Left kidney (tissue), 2 donors: ENCODE measurements around the gene PXMP4. TPM values are rescaled to one million over a fixed set of nuclear protein-coding genes. Genes with fewer than 3 reads are reported as not detected.
A peak's percentile ranks its signal among the peaks of the same experiment; 100 is the strongest.

Source experiments
- DNase-seq: peaks from one replicate; pipeline ENCODE4 v3.0.0-alpha.2; 2013
- polyA plus RNA-seq: library from polyadenylated mRNA; unstranded; fragments of 120-200 nt; gene quantifications from one replicate; pipeline ENCODE4 v1.2.1, GENCODE V29; 2013; ENCODE audit not compliant: insufficient read length

The PXMP4 gene
- polyA plus RNA-seq, 1 donor, result 8.4 TPM

DNA sequence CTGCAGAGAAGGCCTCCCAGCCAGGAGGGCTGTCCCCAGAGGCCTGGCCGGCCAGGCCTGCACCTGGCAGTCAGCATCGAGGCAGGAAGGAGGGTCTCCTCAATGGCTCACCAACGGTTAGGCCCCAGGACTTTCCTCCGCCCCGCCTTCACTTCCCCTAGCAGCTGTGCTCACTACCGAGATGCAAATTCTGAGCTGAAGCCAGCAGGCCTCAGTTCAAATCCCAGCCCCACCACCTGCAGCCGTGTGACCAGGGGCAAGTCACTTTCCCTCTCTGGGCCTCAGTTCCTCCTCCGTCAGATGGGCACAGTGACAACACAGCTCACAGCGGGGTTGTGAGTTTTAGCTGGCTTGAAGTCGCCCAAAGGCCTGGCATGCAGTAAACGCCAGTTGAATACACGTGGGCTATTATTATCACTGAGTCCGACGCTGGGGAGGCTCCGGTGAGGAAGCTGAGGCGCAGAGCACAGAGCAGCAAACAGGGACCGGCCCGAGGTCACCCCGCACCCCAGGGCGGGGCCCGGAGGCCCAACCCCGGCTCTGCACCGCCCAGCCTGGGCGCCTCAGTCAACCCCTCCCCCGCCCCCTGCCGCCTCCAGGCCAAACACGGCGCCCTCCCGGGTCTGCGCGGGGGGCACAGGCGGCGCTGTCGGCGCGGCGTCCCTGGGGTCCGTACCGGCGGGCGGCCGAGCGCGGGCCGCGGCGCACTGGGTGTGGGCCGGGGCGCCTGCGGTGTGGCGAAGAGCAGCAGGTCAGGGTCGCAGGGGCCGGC is 34.6 kb downstream of the PXMP4 start:
- no peak for DNase-seq

DNA sequence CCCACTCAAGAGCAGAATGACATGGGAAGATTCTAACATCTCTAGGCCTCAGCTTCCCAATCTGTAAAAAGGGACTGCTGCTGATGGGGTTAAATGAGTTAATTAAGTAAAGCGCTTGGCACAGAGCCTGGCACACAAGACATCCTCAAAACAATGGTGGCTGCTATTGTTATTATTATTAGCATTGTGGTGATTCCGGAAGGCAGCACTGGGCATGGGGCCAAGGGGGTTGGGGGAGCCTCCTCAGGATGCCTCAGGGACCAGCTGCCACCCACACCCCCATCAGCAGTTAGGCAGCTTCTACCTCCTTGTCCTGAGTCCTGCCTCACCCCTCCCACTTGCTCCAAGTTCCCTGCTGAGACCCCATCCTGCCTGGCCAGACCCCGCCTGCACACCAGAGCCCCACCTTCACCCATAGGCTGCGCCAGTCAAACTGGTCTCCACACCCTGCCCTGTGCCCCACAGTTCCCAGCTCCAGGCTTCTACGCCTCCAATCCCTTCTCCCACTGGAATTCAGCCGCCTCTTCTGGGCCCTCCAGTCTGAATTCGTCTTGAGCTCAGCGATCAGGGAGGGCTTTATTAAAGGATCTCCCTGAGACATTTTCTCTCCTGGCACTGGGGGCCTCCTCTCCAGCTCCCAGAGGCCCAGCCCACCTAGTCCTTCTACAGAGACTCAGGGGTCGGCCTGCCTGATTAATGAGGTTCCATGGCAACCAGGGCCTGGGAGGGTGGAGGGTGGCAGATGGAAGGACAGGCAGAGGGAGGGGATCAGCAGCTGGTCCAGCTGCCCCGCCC is 35.4 kb downstream of the PXMP4 start:
- no peak for DNase-seq

GRCh38 chr20:33681728-33682353 is 38.3 kb downstream of the PXMP4 start:
- DNase-seq, result no peak

- DNase-seq, result no peak
These were observed 38.8 kb downstream of the PXMP4 start for GRCh38 chr20:33681288-33681687.

DNA sequence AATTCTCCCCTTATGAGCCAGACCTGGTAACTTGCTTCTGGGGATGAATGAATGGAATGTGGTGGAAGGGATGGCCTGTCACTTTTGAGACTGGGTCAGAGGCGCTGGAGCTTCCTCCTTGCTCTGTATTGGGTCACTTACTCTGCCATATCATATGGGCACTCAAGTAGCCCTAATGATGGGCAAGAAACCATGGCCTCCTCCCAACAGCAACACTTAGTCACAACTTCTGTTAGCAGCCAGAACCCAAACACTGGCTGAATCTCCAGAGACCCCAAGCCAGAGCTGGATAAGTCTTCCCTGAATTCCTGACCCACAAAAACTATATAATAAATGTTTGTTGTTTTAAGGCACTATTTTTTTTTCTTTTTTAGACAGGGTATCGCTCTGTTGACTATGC is 39.4 kb downstream of the PXMP4 start:
- DNase-seq, result no peak

- no peak for DNase-seq
These were observed 40.2 kb downstream of the PXMP4 start for GRCh38 chr20:33679758-33680485.

- DNase-seq, result no peak
These were observed 42.0 kb downstream of the PXMP4 start for GRCh38 chr20:33677991-33678702.

DNA sequence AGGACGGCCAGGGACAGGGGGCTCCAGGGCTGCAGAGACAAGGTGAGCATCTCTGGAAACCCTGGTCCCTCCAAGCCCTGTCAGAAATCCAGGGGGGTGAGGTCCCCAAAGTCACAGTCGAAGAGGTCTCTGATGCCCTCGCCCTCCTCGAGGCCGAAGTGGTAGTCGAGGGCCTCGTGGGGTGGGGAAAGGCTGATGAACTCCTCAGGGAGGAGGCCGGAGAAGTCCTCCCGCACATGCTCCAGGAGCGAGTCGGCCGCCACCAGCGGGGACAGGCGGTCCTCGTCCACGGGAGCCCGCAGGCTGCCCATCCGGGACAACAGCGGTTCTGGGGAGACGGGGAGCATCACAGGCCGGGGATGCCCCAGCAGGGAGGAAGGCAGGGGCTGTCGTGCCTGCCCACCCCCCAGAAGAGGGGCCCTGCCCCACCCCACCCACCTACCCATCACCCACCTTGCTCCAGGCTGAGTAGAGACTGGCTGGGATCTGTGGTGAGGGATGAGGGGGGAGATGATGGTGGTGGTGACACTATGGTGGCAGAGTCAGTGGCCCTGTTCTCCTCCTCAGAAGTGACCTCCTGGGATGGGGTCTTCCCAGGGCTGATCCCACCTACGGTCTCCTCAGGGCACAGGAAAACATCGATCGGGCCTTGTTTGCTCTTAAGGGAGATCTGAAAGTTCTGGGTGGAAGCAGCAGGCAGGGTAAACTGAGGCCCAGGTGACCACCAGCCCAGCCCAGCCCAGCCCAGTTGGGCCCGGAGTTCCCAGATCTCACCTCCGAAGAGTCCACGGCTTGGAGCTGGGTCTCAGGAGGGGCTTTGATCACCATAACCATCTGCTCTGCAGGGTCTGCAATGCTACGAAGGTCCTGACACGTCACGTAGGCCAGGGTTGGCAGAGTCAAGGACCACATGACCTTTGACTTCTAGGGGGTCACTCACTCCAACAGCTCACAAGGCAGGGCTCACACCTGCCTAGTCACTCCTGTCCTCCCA is 43.2 kb downstream of the PXMP4 start:
- DNase-seq, result no peak

GRCh38 chr20:33676121-33676520 is 44.0 kb downstream of the PXMP4 start:
- no peak for DNase-seq

- no peak for DNase-seq
These were observed 44.8 kb downstream of the PXMP4 start for GRCh38 chr20:33675136-33675959.

- peak; percentile 78 for DNase-seq
These were observed 45.6 kb downstream of the PXMP4 start, which contains the start of gene NECAB3 for GRCh38 chr20:33674294-33675135. Gene NECAB3 (minus strand): TSS chr20:33674428. CDS start chr20:33674352, 76 bp downstream.

- DNase-seq, result no peak
These were observed 46.5 kb downstream of the PXMP4 start for GRCh38 chr20:33673410-33674293.

DNA sequence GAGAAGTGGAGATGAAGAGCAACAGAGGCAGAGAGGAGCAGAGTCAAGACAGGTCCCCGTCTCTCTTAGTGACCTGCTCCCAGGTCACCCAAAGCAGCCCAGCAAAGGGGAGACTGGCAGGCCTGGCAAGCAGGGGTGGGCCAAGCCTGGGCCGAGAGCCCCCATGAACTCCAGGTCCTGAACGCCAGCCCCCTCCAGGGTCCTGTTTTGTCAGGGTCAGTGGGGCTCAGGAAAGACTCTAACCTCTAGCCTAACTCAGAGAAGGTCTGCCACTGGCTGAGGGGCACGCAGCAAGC is 47.0 kb downstream of the PXMP4 start:
- DNase-seq, result no peak

- DNase-seq, result no peak
These were observed 47.5 kb downstream of the PXMP4 start for GRCh38 chr20:33672426-33673113.

GRCh38 chr20:33671573-33672288 is 48.4 kb downstream of the PXMP4 start:
- no peak for DNase-seq
